Tibial nerve (tissue), 4 donors: Measurements from ENCODE around the gene SV2B. TPM values are rescaled to one million over a fixed set of nuclear protein-coding genes. Genes with fewer than 3 reads are reported as not detected.

Experiments used
- DNase-seq, 2 donors: peaks; one replicate each; pipeline ENCODE4 v3.0.0-alpha.2; 2019; ENCODE audit warnings: low spot score in 2 of 2
- H3K27ac ChIP-seq, 4 donors: fragments of 200-600 bp; sonication (generic) in 3 of 4; one replicate each; pipeline ENCODE4 v1.5.1; 2017 to 2019; ENCODE audit warnings: mild to moderate bottlenecking in 1 of 4
- H3K27me3 ChIP-seq, 2 donors: fragments of 200-600 bp; sonication (generic) in 1 of 2; one replicate each; pipeline versions ENCODE4 v1.5.1 to v1.6.0; 2017 to 2019
- H3K36me3 ChIP-seq, 3 donors: fragments of 200-600 bp; sonication (generic); one replicate each; pipeline ENCODE4 v1.5.1; 2018 to 2019
- H3K4me1 ChIP-seq, 4 donors: fragments of 200-600 bp; sonication (generic) in 3 of 4; one replicate each; pipeline ENCODE4 v1.5.1; 2017 to 2019
- H3K4me3 ChIP-seq, 4 donors: fragments of 200-600 bp; sonication (generic) in 3 of 4; one replicate each; pipeline ENCODE4 v1.5.1; 2017 to 2019; ENCODE audit warnings: mild to moderate bottlenecking in 1 of 4, moderate library complexity in 1 of 4
- H3K9me3 ChIP-seq, 4 donors: fragments of 200-600 bp; sonication (generic) in 3 of 4; one replicate each; pipeline ENCODE4 v1.5.1; 2017 to 2019
- EP300 ChIP-seq, 2 donors: sonication (generic); formaldehyde crosslinking; IDR thresholded peaks; one replicate each; pipeline ENCODE4 v1.6.1; 2017; ENCODE audit warnings: antibody characterized with exemption in 2 of 2, mild to moderate bottlenecking in 1 of 2
- POLR2A ChIP-seq, 2 donors: fragments of 450-650 bp; IDR thresholded peaks; one replicate each; pipeline ENCODE4 v1.6.1; 2017; ENCODE audit warnings: antibody characterized with exemption in 2 of 2, mild to moderate bottlenecking in 2 of 2, moderate library complexity in 2 of 2
- WGBS, 2 donors: methylation state at CpG; one replicate each; pipeline ENCODE4 v1.1.5; 2018; 5-methylcytosine and 5-hydroxymethylcytosine counted together
- total RNA-seq, 4 donors: library from RNA; depleted of rRNA; stranded (reverse); fragments of >200 nt; gene quantifications; one replicate each; pipeline ENCODE4 v1.1.0, GENCODE V29; 2016
- TF ChIP-seq, protein P1 (sequence below), 5 experiments: fragments of 200-600 bp in 3 of 5; fragments of 450-650 bp in 2 of 5; sonication (generic) in 3 of 5; IDR thresholded peaks; one replicate each; pipeline ENCODE4 v1.5.1; 2016 to 2019; ENCODE audit warnings: antibody characterized with exemption in 5 of 5, mild to moderate bottlenecking in 3 of 5, moderate library complexity in 2 of 5

Gene SV2B
- total RNA-seq, 4 donors from 2014 or later: 8.3 to 20.5 (median 17.1) TPM

DNA sequence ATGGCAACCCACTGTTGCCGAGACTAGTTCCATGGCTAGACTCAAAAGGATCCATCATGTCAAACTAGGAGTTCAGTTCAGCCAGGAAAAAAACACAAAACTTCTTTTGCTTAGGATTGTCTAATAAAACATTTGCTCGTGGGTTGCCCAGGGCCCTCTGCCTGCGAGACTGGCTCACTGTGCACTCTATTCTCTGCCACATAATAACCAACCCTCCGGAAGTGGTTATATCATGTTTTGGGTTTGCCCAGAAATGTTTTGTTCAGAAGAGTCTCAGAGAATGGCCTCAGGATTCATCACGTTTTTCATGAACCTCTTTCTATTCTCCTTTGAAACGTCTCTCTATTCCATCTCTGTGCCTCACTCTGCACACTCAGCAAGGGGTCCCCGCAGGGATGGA is 216.1 kb downstream of the SV2B start:
- WGBS, 2 donors: 79 to 80% methylated on average over 7 of the region's 7 CpGs

DNA sequence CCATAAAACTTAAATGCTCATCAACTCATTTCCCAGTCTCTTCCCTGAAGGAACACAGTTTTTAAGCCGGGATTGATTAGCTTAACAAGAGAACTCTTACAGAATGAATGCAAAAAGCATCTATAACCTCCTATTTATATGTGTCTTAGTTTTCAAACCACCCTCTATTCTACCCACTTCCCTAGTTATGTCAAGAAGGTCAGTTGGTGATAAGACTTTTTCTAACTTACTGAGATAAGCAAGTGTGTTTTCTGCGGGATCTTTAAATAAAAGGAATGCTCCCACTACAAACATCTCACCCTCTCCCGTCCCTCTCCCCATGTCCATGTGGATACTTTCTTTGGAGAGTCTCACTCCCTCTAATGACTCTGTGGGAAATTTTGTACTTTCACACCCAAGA is 218.5 kb downstream of the SV2B start:
- WGBS, 2 donors: 85 to 93% methylated on average over 3 of the region's 3 CpGs
- no peaks in the 10 kb centered on the region for H3K4me1 ChIP-seq
- no peak overlapping the region for H3K4me3 ChIP-seq

More for the DNA sequence above, 216.1 kb downstream of the SV2B start:
- DNase-seq: no peak
- Histone ChIP-seq H3K27ac (no peak overlapping the region), H3K9me3 (no peaks in the 10 kb centered on the region), H3K4me1 (no peaks in the 10 kb centered on the region), H3K27me3 (no peaks in the 10 kb centered on the region), H3K4me3 (no peak overlapping the region), H3K36me3 (no peaks in the 10 kb centered on the region)
- TF ChIP-seq POLR2A (IDR thresholded peaks at IDR 0.05): no peak
- TF ChIP-seq, protein P1, sequence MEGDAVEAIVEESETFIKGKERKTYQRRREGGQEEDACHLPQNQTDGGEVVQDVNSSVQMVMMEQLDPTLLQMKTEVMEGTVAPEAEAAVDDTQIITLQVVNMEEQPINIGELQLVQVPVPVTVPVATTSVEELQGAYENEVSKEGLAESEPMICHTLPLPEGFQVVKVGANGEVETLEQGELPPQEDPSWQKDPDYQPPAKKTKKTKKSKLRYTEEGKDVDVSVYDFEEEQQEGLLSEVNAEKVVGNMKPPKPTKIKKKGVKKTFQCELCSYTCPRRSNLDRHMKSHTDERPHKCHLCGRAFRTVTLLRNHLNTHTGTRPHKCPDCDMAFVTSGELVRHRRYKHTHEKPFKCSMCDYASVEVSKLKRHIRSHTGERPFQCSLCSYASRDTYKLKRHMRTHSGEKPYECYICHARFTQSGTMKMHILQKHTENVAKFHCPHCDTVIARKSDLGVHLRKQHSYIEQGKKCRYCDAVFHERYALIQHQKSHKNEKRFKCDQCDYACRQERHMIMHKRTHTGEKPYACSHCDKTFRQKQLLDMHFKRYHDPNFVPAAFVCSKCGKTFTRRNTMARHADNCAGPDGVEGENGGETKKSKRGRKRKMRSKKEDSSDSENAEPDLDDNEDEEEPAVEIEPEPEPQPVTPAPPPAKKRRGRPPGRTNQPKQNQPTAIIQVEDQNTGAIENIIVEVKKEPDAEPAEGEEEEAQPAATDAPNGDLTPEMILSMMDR (IDR thresholded peaks at IDR 0.05): no peak
- no peak for TF ChIP-seq EP300 (IDR thresholded peaks at IDR 0.05)

DNA sequence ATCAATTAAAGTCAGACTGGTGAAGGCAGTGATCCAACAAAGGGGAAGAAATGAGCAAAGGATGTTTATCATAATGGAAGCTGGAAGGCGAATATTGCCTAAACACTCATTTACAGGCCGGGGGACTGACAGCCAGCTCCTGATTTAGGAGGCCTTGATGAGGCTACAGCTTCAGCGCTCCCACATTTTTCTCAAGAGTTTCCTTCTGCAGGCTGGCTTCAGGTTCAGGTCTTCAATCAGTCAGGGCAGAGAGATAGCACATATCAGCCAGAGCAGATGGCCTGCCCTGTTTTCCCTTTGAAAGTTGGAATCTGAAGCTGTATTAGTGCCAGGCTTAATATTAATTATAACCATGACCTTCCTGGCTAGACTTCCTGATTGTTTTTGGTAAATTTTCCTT is 218.9 kb downstream of the SV2B start:
- no peaks in the 10 kb centered on the region for H3K9me3 ChIP-seq
- no peaks in the 10 kb centered on the region for H3K4me1 ChIP-seq
- H3K27me3 ChIP-seq: no peaks in the 10 kb centered on the region
- no peak for DNase-seq
- no peaks in the 10 kb centered on the region for H3K36me3 ChIP-seq
- H3K27ac ChIP-seq: no peak overlapping the region
- 77% methylated on average over 3 of the region's 3 CpGs for WGBS, 2 donors
- no peak overlapping the region for H3K4me3 ChIP-seq
- TF ChIP-seq, protein P1 (IDR thresholded peaks at IDR 0.05): no peak
- TF ChIP-seq EP300 (IDR thresholded peaks at IDR 0.05): no peak
- TF ChIP-seq POLR2A (IDR thresholded peaks at IDR 0.05): no peak

More for the DNA sequence above, 218.5 kb downstream of the SV2B start:
- DNase-seq: no peak
- TF ChIP-seq EP300 (IDR thresholded peaks at IDR 0.05) (no peak), POLR2A (IDR thresholded peaks at IDR 0.05) (no peak)
- TF ChIP-seq, protein P1 (IDR thresholded peaks at IDR 0.05): no peak
- Histone ChIP-seq H3K36me3 (no peaks in the 10 kb centered on the region), H3K9me3 (no peaks in the 10 kb centered on the region), H3K27me3 (no peaks in the 10 kb centered on the region), H3K27ac (no peak overlapping the region)

DNA sequence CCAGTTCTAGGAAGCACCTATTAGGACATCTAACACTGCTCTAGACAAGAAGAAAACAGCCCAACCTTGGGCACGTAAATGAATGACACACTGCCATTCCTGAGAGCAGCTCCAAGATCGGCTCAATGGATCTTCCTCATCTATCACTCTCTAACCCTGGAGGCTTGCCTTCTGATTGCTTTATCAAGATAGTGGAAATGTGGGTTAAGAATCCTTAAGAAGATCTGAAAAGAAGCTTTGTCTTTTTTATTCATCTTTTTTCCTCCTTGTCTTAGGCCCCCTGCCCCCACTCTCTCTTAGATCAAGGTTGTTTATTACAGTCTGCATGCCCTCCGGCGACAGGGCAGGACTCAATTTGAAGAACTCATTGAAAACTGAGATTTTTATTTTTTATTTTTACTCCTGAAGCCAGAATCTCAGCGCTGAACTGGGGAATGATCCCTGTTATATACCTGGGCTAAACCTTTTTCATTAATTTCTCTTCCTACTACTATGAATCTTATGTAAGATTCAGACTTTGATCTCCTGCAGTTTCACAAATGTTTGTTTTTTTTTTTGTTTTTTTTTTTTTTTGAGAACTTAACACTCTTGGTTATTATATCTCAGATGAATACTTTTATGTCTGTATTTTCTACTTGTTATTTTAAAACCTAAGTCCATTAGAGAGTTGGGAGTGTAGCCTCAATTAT is 219.5 kb downstream of the SV2B start:
- H3K4me3 ChIP-seq: no peak overlapping the region
- H3K4me1 ChIP-seq: no peaks in the 10 kb centered on the region
- TF ChIP-seq, protein P1 (IDR thresholded peaks at IDR 0.05): no peak
- TF ChIP-seq POLR2A (IDR thresholded peaks at IDR 0.05) (no peak), EP300 (IDR thresholded peaks at IDR 0.05) (no peak)
- H3K9me3 ChIP-seq: peaks cover 0 to 5% (median 2%) of the 10 kb centered on the region in 4 donors
- H3K27ac ChIP-seq: no peak overlapping the region
- 49 to 50% methylated on average over 5 of the region's 5 CpGs for WGBS, 2 donors
- no peaks in the 10 kb centered on the region for H3K27me3 ChIP-seq
- no peak for DNase-seq
- no peaks in the 10 kb centered on the region for H3K36me3 ChIP-seq

DNA sequence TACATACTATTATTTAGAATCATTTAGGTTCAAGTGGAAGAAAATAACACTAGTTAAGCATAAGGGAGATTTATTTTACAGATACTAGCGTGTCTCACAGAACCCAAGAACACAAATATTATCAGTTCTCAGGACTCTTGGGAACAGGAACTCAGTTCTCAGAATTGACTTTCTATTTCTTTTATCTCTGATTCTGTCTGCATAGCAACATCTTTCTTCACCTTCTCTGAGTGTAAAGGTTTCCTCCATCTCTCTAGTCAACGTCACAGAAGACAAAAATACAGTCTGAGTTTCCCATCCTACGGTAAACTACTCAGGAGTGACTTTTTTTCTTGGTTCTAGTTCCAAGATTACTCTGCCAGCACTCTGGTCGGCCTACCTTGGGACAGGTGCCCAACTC is 220.0 kb downstream of the SV2B start:
- H3K9me3 ChIP-seq: peaks cover 0 to 6% (median 2%) of the 10 kb centered on the region in 4 donors
- H3K4me1 ChIP-seq: no peaks in the 10 kb centered on the region
- H3K27ac ChIP-seq: no peak overlapping the region
- DNase-seq: no peak
- H3K4me3 ChIP-seq: no peak overlapping the region
- H3K27me3 ChIP-seq: no peaks in the 10 kb centered on the region
- WGBS, 2 donors: 77 to 82% methylated on average over 4 of the region's 4 CpGs
- no peaks in the 10 kb centered on the region for H3K36me3 ChIP-seq
- no peak for TF ChIP-seq EP300 (IDR thresholded peaks at IDR 0.05)
- no peak for TF ChIP-seq POLR2A (IDR thresholded peaks at IDR 0.05)
- TF ChIP-seq, protein P1 (IDR thresholded peaks at IDR 0.05): no peak
